HepG2 (cell line): Measurements from ENCODE around the gene FGF19.

Experiments
- ADNP ChIP-seq: sonication (generic); formaldehyde crosslinking; IDR thresholded peaks from 2 replicates; pipeline ENCODE4 v1.4.0; 2020; ENCODE audit warnings: missing genetic modification reagents
- DPF2 ChIP-seq: sonication (generic); formaldehyde crosslinking; IDR thresholded peaks from 2 replicates; pipeline ENCODE4 v1.4.0; 2020; ENCODE audit warnings: mild to moderate bottlenecking, low read depth, missing genetic modification reagents, borderline replicate concordance
- GABPA ChIP-seq, 2 experiments: IDR thresholded peaks; 2 replicates each; pipeline ENCODE4 v1.6.1; 2011 to 2016; ENCODE audit warnings: low read depth in 2 of 2, low read length in 1 of 2, missing biosample characterization in 1 of 2, missing genetic modification characterization in 1 of 2
- GPN1 ChIP-seq: sonication (generic); formaldehyde crosslinking; IDR thresholded peaks from 2 replicates; pipeline ENCODE4 v1.5.1; 2020; ENCODE audit warnings: missing genetic modification reagents, borderline replicate concordance
- GTF2F1 ChIP-seq: fragments of 150-350 bp; IDR thresholded peaks from 2 replicates; pipeline ENCODE4 v1.6.1; 2014; ENCODE audit warnings: low read length
- SMC3 ChIP-seq: IDR thresholded peaks from 2 replicates; pipeline ENCODE4 v1.6.1; 2011; ENCODE audit warnings: low read length, improper control_type of control experiment
- TCF7 ChIP-seq: sonication (generic); IDR thresholded peaks from 2 replicates; pipeline ENCODE4 v1.6.1; 2016; ENCODE audit warnings: antibody characterized with exemption, low read depth
- ZNF773 ChIP-seq: sonication (generic); formaldehyde crosslinking; IDR thresholded peaks from 2 replicates; pipeline ENCODE4 v1.4.0; 2020; ENCODE audit warnings: missing genetic modification reagents, borderline replicate concordance
- TF ChIP-seq, protein P1 (sequence below): sonication (generic); formaldehyde crosslinking; IDR thresholded peaks from 2 replicates; pipeline ENCODE4 v1.4.0; 2020; ENCODE audit warnings: mild to moderate bottlenecking, missing genetic modification reagents

- TF ChIP-seq, protein P1, sequence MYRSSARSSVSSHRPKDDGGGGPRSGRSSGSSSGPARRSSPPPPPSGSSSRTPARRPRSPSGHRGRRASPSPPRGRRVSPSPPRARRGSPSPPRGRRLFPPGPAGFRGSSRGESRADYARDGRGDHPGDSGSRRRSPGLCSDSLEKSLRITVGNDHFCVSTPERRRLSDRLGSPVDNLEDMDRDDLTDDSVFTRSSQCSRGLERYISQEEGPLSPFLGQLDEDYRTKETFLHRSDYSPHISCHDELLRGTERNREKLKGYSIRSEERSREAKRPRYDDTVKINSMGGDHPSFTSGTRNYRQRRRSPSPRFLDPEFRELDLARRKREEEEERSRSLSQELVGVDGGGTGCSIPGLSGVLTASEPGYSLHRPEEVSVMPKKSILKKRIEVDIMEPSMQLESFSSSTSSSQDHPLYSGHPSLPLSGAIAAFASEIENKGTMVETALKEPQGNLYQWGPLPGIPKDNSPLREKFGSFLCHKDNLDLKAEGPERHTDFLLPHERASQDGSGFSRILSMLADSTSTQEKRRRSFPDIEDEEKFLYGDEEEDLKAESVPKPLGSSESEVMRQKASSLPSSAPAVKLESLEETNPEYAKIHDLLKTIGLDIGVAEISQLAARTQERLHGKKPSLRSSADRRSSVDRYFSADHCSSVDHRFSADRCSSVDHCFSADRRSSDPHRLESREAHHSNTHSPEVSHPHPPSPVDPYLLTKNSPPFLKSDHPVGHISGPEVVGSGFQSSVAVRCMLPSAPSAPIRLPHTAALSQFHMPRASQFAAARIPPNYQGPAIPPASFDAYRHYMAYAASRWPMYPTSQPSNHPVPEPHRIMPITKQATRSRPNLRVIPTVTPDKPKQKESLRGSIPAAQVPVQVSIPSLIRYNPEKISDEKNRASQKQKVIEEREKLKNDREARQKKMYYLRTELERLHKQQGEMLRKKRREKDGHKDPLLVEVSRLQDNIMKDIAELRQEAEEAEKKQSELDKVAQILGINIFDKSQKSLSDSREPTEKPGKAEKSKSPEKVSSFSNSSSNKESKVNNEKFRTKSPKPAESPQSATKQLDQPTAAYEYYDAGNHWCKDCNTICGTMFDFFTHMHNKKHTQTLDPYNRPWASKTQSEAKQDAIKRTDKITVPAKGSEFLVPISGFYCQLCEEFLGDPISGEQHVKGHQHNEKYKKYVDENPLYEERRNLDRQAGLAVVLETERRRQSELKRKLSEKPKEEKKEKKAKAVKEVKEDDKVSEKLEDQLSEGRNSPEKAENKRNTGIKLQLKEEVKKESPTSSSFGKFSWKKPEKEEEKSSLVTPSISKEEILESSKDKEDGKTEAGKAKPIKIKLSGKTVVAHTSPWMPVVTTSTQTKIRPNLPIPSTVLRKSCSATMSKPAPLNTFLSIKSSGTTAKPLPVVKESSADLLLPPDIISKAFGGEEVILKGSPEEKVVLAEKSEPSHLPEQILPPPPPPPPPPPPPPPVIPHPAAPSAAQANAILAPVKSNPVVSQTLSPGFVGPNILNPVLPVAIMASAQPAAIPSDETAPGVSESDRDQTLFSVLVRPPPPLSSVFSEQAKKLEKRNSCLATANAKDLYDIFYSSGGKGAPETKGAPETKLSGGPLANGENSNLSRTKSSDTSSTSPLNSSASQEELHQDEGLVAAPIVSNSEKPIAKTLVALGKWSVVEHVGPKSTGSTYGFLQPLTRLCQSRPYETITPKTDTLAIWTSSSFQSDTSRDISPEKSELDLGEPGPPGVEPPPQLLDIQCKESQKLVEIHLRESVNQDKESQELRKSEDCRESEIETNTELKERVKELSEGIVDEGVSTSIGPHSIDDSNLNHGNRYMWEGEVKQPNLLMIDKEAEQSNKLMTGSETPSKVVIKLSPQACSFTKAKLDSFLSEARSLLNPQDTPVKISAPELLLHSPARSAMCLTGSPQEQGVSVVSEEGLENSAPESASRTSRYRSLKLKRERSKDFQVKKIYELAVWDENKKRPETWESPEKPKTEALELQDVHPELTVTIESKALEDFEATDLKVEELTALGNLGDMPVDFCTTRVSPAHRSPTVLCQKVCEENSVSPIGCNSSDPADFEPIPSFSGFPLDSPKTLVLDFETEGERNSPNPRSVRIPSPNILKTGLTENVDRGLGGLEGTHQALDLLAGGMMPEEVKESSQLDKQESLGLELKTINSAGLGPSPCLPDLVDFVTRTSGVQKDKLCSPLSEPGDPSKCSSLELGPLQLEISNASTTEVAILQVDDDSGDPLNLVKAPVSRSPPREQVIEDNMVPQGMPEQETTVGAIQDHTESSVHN (CRISPR knock-in tag), result no peak
- TF ChIP-seq DPF2 (CRISPR knock-in tag) (no peak), ZNF773 (no peak), SMC3 (no peak), GPN1 (CRISPR knock-in tag) (no peak), GTF2F1 (no peak), GABPA (IDR thresholded peaks at IDR 0.05; ENCODE audit: low read depth, low read length) (no peak), GABPA (CRISPR knock-in tag; IDR thresholded peaks at IDR 0.05; ENCODE audit: low read depth) (no peak), TCF7 (no peak), ADNP (no peak)
Measured at GRCh38 chr11:69696749-69697468, 6.9 kb downstream of the FGF19 start.
